Neutrophil (primary cell): ENCODE results near the gene DPH2.

Source experiments
- H3K27ac ChIP-seq: fragments of 200-600 bp; sonication (generic); 2 replicates; pipeline ENCODE4 v1.5.1; 2016; ENCODE audit warnings: mild to moderate bottlenecking, moderate library complexity
- H3K27me3 ChIP-seq: fragments of 200-600 bp; sonication (generic); 2 replicates; pipeline ENCODE4 v1.6.0; 2016; ENCODE audit warnings: mild to moderate bottlenecking
- H3K36me3 ChIP-seq: fragments of 200-600 bp; sonication (generic); 2 replicates; pipeline ENCODE4 v1.5.1; 2017
- H3K4me1 ChIP-seq, 2 experiments: fragments of 200-600 bp in 1 of 2; sonication (generic) in 1 of 2; 1 replicate in 1 of 2; 2 replicates in 1 of 2; pipeline versions ENCODE4 v1.5.1 to v1.6.1; 2013 to 2016; ENCODE audit warnings: low read depth in 1 of 2, low read length in 1 of 2, mild to moderate bottlenecking in 1 of 2, moderate library complexity in 1 of 2; ENCODE audit not compliant: control insufficient read depth in 1 of 2, insufficient read depth in 1 of 2
- H3K4me3 ChIP-seq, 2 experiments: fragments of 200-600 bp in 1 of 2; sonication (generic) in 1 of 2; 1 replicate in 1 of 2; 2 replicates in 1 of 2; pipeline ENCODE4 v1.5.1; 2013 to 2016; ENCODE audit warnings: low read depth in 1 of 2, low read length in 1 of 2, mild to moderate bottlenecking in 1 of 2, moderate library complexity in 1 of 2
- H3K9me3 ChIP-seq: fragments of 200-600 bp; sonication (generic); 2 replicates; pipeline ENCODE4 v1.5.1; 2016
- CTCF ChIP-seq: fragments of 200-600 bp; sonication (generic); IDR thresholded peaks from 2 replicates; pipeline ENCODE4 v1.5.1; 2016; ENCODE audit warnings: antibody characterized with exemption

DPH2 gene

GRCh38 chr1:43998000-43998378, 28.2 kb downstream of the DPH2 start:
- Histone ChIP-seq H3K4me3 (no peak overlapping the region), H3K27ac (no peak overlapping the region), H3K4me1 (no peaks in the 10 kb centered on the region), H3K36me3 (no peaks in the 10 kb centered on the region), H3K9me3 (no peaks in the 10 kb centered on the region), H3K27me3 (no peaks in the 10 kb centered on the region)
- TF ChIP-seq CTCF: no peak

GRCh38 chr1:43999455-43999854, 29.6 kb downstream of the DPH2 start:
- Histone ChIP-seq H3K27me3 (no peaks in the 10 kb centered on the region), H3K4me3 (no peak overlapping the region), H3K36me3 (no peaks in the 10 kb centered on the region), H3K4me1 (no peaks in the 10 kb centered on the region), H3K27ac (no peak overlapping the region), H3K9me3 (no peaks in the 10 kb centered on the region)
- no peak for TF ChIP-seq CTCF

- H3K4me3 ChIP-seq: no peak overlapping the region
- H3K36me3 ChIP-seq: no peaks in the 10 kb centered on the region
- H3K9me3 ChIP-seq: no peaks in the 10 kb centered on the region
- no peak for TF ChIP-seq CTCF
- no peak overlapping the region for H3K27ac ChIP-seq
- H3K4me1 ChIP-seq: no peaks in the 10 kb centered on the region
- no peaks in the 10 kb centered on the region for H3K27me3 ChIP-seq
Measured at GRCh38 chr1:44000122-44000665, 30.4 kb downstream of the DPH2 start.

GRCh38 chr1:44002165-44002564, 32.4 kb downstream of the DPH2 start:
- no peaks in the 10 kb centered on the region for H3K9me3 ChIP-seq
- no peak overlapping the region for H3K4me3 ChIP-seq
- H3K27me3 ChIP-seq: no peaks in the 10 kb centered on the region
- no peak for TF ChIP-seq CTCF
- no peak overlapping the region for H3K27ac ChIP-seq
- no peaks in the 10 kb centered on the region for H3K36me3 ChIP-seq
- H3K4me1 ChIP-seq: no peaks in the 10 kb centered on the region

- no peaks in the 10 kb centered on the region for H3K27me3 ChIP-seq
- no peaks in the 10 kb centered on the region for H3K4me1 ChIP-seq
- no peaks in the 10 kb centered on the region for H3K9me3 ChIP-seq
- no peak overlapping the region for H3K4me3 ChIP-seq
- no peaks in the 10 kb centered on the region for H3K36me3 ChIP-seq
- H3K27ac ChIP-seq: no peak overlapping the region
- no peak for TF ChIP-seq CTCF
Measured at GRCh38 chr1:44002606-44003157, 32.9 kb downstream of the DPH2 start.
